Colonic mucosa (tissue), 4 donors: ENCODE results near the gene FGB. TPM values are rescaled to one million over a fixed set of nuclear protein-coding genes. Genes with fewer than 3 reads are reported as not detected.

ENCODE experiments used
- DNase-seq: peaks from one replicate; pipeline ENCODE4 v3.0.0-alpha.2; 2020
- H3K27ac ChIP-seq: fragments of 200-600 bp; one replicate; pipeline ENCODE4 v1.8.0; 2021
- H3K27me3 ChIP-seq: fragments of 200-600 bp; one replicate; pipeline ENCODE4 v1.8.0; 2021
- H3K36me3 ChIP-seq: fragments of 200-600 bp; one replicate; pipeline ENCODE4 v1.8.0; 2021
- H3K4me1 ChIP-seq: fragments of 200-600 bp; one replicate; pipeline ENCODE4 v1.8.0; 2021; ENCODE audit warnings: mild to moderate bottlenecking
- H3K4me3 ChIP-seq: fragments of 200-600 bp; one replicate; pipeline ENCODE4 v1.8.0; 2021
- H3K9ac ChIP-seq, 2 donors: one replicate each; pipeline ENCODE4 v1.7.0; 2013; ENCODE audit warnings: control low read depth in 2 of 2, low read depth in 2 of 2, low read length in 2 of 2
- H3K9me3 ChIP-seq: fragments of 200-600 bp; one replicate; pipeline ENCODE4 v1.8.0; 2021
- intact Hi-C: fragments of 100-400 bp; cut with DNase I; formaldehyde crosslinking; loops from one replicate; pipeline ENCODE4 v1.14.1; 2022
- total RNA-seq, 2 donors: library from RNA; stranded (reverse); fragmentation: NEBNext Ultra II Directional in 1 of 2; extraction: Animal tissue kit (Norgen Biotek cat#: 25700) in 1 of 2; gene quantifications; one replicate each; pipeline ENCODE4 v1.2.1, GENCODE V29; 2021
- TF ChIP-seq, protein P1 (sequence below): fragments of 200-600 bp; IDR thresholded peaks from one replicate; pipeline ENCODE4 v1.8.0; 2022; ENCODE audit warnings: antibody characterized with exemption, mild to moderate bottlenecking
- donor health status: healthy.
- donor health status: DM: no; HTN: no; CAD: no.
- donor health status: DM: no; HTN: no; CAD: no.

The FGB gene
- total RNA-seq, 2 donors from 2014 or later = 0.13 to 6.2 TPM

DNA sequence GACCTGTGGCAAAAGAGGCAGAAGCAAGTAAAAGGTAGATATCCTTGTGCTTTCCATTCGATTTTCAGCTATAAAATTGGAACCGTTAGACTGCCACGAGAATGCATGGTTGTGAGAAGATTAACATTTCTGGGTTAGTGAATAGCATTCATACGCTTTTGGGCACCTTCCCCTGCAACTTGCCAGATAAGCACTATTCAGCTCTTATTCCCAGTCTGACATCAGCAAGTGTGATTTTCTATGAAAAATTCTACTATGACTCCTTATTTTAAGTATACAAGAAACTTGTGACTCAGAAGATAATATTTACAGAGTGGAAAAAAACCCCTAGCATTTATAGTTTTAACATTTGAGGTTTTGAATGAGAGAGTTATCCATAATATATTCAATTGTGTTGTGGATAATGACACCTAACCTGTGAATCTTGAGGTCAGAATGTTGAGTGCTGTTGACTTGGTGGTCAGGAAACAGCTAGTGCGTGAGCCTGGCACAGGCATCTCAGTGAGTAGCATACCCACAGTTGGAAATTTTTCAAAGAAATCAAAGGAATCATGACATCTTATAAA lies 3.9 kb downstream of the FGB start:
- Histone ChIP-seq H3K27me3 (no peaks in the 10 kb centered on the region), H3K9ac (no peak overlapping the region), H3K9me3 (no peaks in the 10 kb centered on the region), H3K4me1 (no peaks in the 10 kb centered on the region), H3K36me3 (no peaks in the 10 kb centered on the region), H3K4me3 (no peak overlapping the region), H3K27ac (no peak overlapping the region)
- TF ChIP-seq, protein P1, sequence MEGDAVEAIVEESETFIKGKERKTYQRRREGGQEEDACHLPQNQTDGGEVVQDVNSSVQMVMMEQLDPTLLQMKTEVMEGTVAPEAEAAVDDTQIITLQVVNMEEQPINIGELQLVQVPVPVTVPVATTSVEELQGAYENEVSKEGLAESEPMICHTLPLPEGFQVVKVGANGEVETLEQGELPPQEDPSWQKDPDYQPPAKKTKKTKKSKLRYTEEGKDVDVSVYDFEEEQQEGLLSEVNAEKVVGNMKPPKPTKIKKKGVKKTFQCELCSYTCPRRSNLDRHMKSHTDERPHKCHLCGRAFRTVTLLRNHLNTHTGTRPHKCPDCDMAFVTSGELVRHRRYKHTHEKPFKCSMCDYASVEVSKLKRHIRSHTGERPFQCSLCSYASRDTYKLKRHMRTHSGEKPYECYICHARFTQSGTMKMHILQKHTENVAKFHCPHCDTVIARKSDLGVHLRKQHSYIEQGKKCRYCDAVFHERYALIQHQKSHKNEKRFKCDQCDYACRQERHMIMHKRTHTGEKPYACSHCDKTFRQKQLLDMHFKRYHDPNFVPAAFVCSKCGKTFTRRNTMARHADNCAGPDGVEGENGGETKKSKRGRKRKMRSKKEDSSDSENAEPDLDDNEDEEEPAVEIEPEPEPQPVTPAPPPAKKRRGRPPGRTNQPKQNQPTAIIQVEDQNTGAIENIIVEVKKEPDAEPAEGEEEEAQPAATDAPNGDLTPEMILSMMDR = no peak
- intact Hi-C loops = no loop called here
- no peak for DNase-seq

- Histone ChIP-seq H3K27ac (no peak overlapping the region), H3K9me3 (no peaks in the 10 kb centered on the region), H3K27me3 (no peaks in the 10 kb centered on the region), H3K9ac (no peak overlapping the region), H3K36me3 (no peaks in the 10 kb centered on the region), H3K4me1 (no peaks in the 10 kb centered on the region), H3K4me3 (no peak overlapping the region)
- intact Hi-C loops = no loop called here
- DNase-seq = no peak
- TF ChIP-seq, protein P1 = no peak
Measured at GRCh38 chr4:154569028-154569427, 6.2 kb downstream of the FGB start.

DNA sequence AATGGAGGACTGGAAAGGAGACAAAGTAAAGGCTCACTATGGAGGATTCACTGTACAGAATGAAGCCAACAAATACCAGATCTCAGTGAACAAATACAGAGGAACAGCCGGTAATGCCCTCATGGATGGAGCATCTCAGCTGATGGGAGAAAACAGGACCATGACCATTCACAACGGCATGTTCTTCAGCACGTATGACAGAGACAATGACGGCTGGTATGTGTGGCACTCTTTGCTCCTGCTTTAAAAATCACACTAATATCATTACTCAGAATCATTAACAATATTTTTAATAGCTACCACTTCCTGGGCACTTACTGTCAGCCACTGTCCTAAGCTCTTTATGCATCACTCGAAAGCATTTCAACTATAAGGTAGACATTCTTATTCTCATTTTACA lies 6.8 kb downstream of the FGB start:
- no peak overlapping the region for H3K27ac ChIP-seq
- no peaks in the 10 kb centered on the region for H3K9me3 ChIP-seq
- TF ChIP-seq, protein P1 = no peak
- no peak overlapping the region for H3K4me3 ChIP-seq
- H3K4me1 ChIP-seq = no peaks in the 10 kb centered on the region
- intact Hi-C loops = no loop called here
- DNase-seq = no peak
- no peaks in the 10 kb centered on the region for H3K36me3 ChIP-seq
- no peak overlapping the region for H3K9ac ChIP-seq
- H3K27me3 ChIP-seq = no peaks in the 10 kb centered on the region

DNA sequence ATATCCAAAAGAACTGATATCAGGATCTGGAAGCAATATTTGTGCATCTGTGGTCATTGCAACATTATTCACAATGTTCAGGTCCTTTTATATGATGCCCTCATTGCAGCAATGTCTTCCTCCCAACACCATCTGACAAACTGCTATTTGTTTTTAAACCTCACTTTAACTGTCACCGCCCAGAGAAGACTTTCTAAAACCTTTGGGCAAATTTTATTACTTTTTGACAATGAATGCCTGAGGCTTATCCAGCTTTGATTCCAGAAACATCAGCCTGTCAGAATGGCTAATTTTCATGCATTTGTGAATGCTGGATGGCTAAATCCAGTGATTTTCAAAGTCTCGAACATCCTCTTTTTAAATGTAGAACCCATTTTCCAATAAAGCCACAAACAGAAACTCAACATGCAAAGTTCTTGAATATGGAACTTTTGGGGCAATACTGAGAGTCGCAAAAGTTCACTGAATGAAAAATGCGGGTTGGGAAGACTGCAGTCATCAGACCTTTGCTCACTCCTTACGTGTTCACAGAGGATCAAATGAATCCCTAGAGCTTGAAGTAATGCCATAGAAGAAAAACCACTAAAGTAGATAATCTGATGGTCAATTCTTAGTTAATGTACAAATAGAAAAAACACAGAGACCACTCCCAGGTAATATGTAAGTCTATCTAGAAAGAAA lies 10.5 kb downstream of the FGB start:
- TF ChIP-seq, protein P1 = no peak
- Histone ChIP-seq H3K9me3 (no peaks in the 10 kb centered on the region), H3K4me3 (no peak overlapping the region), H3K9ac (no peak overlapping the region), H3K36me3 (no peaks in the 10 kb centered on the region), H3K4me1 (no peaks in the 10 kb centered on the region), H3K27ac (no peak overlapping the region), H3K27me3 (no peaks in the 10 kb centered on the region)
- no peak for DNase-seq
- intact Hi-C loops = no loop called here

GRCh38 chr4:154574311-154574710 lies 11.5 kb downstream of the FGB start:
- H3K9ac ChIP-seq = no peak overlapping the region
- intact Hi-C loops = no loop called here
- no peaks in the 10 kb centered on the region for H3K9me3 ChIP-seq
- H3K27me3 ChIP-seq = no peaks in the 10 kb centered on the region
- no peaks in the 10 kb centered on the region for H3K4me1 ChIP-seq
- TF ChIP-seq, protein P1 = no peak
- DNase-seq = no peak
- no peaks in the 10 kb centered on the region for H3K36me3 ChIP-seq
- no peak overlapping the region for H3K4me3 ChIP-seq
- no peak overlapping the region for H3K27ac ChIP-seq
